ENCODE measurements around the gene TCF12. TPM values are rescaled to one million over a fixed set of nuclear protein-coding genes. Genes with fewer than 3 reads are reported as not detected.

The TCF12 gene
- total and polyA plus RNA-seq, 2 of the 8 experiments (the other 6 are each of a cell fraction or from before 2014, with no cell fraction given), result 85.8 to 101 TPM

DNA sequence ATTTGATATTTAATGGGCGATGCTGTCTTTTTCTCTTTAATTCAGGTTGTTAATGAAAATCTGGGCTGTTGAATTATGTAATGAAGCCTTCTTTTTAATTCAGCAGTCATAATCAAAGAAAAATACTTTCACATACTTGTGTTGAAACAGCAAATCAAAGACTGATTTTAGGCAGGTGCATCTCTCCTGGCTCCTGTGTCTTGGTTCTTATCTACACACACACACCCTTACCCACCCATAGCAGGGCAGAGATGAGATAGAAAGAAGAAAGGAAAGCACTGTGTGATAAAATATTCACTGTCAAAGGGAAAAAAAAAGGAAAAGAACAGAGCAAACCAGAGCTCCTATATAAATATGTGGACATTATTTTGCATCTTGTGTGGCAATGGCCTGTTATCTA is 327.3 kb downstream of the TCF12 start:
- Histone ChIP-seq H3K4ac (replicated peaks; ENCODE audit: insufficient read length, low read depth, low read length) (no peak overlapping the region), H3K4me3 (ENCODE audit: extremely low read depth in 1 of 4, insufficient read depth in 2 of 4, low read depth in 3 of 4, low read length in 4 of 4) (no peak overlapping the region), H4K5ac (ENCODE audit: insufficient read length, low read depth, low read length) (no peak overlapping the region), H3K9me3 (ENCODE audit: insufficient read depth in 2 of 2, low read depth in 1 of 2, low read length in 1 of 2) (no peaks in the 10 kb centered on the region), H4K8ac (ENCODE audit: extremely low read depth, insufficient read depth, low read length) (no peak overlapping the region), H4K91ac (replicated peaks; ENCODE audit: insufficient read length, low read length) (no peak overlapping the region), H2BK20ac (ENCODE audit: low read length) (no peak overlapping the region), H3K18ac (ENCODE audit: extremely low read depth, low read length) (no peak overlapping the region), H3K79me2 (ENCODE audit: control insufficient read depth in 1 of 2, insufficient read depth in 2 of 2, low read length in 2 of 2) (no peaks in the 10 kb centered on the region), H2BK5ac (ENCODE audit: low read depth, low read length) (no peak overlapping the region), H3K9ac (replicated peaks in 1 of 4; ENCODE audit: extremely low read depth in 1 of 4, low read depth in 3 of 4, low read length in 3 of 4) (no peak overlapping the region), H2BK12ac (ENCODE audit: low read depth, low read length) (no peak overlapping the region), H2BK15ac (ENCODE audit: low read length) (no peak overlapping the region), H3K27ac (ENCODE audit: low read depth, low read length) (no peak overlapping the region), H3K23me2 (ENCODE audit: low read depth, low read length) (no peaks in the 10 kb centered on the region; the same call in 1 of the 2 replicates), H3K27me3 (replicated peaks in 1 of 4; ENCODE audit: control insufficient read depth in 3 of 4, extremely low read depth in 1 of 4, insufficient read depth in 3 of 4, low read length in 3 of 4) (no peaks in the 10 kb centered on the region), H3K79me1 (ENCODE audit: low read depth, low read length) (no peaks in the 10 kb centered on the region), H3K14ac (ENCODE audit: insufficient read length) (no peak overlapping the region), H3K4me2 (ENCODE audit: insufficient read depth in 1 of 2, low read depth in 2 of 2, low read length in 2 of 2) (no peak overlapping the region), H3K36me3 (ENCODE audit: control insufficient read depth in 2 of 4, insufficient read depth in 4 of 4, low read length in 3 of 4) (peaks cover 0 to 32% (median 8%) of the 10 kb centered on the region in 4 experiments; a peak in 5 of 8 replicates), H3K23ac (ENCODE audit: insufficient read length) (no peak overlapping the region), H2BK120ac (replicated peaks; ENCODE audit: low read depth, low read length) (no peak overlapping the region), H2AFZ (ENCODE audit: low read length) (no peak overlapping the region), H2AK5ac (ENCODE audit: low read depth, low read length) (no peak overlapping the region), H3K4me1 (replicated peaks in 1 of 4; ENCODE audit: control insufficient read depth in 3 of 4, insufficient read depth in 4 of 4, low read length in 3 of 4) (no peaks in the 10 kb centered on the region), H3K56ac (replicated peaks; ENCODE audit: insufficient read length, low read depth, low read length) (no peak overlapping the region), H4K20me1 (replicated peaks in 1 of 2; ENCODE audit: control insufficient read depth in 1 of 2, insufficient read depth in 2 of 2, low read length in 2 of 2) (no peaks in the 10 kb centered on the region)
- CTCF ChIA-PET (ENCODE audit: partially characterized antibody), result interaction anchor here (0.6 to 1.3 kb wide), 4 partner anchors 48 to 107 kb away, joined by 3 to 5 read pairs (median 4); no protein-coding TSS in a partner anchor
- 95% methylated on average over 1 of the region's 1 CpG; no CpG with 5 or more reads in 1 of the 2 experiments for WGBS, 2 experiments (ENCODE audit: extremely low coverage in 1 of 2, insufficient coverage in 1 of 2, insufficient read length in 1 of 2, insufficient replicate concordance in 2 of 2, low coverage in 1 of 2, low lambda C conversion rate in 2 of 2, missing lambda C conversion rate in 1 of 2)
- POLR2A ChIA-PET (ENCODE audit: partially characterized antibody), result no interaction called here
- DNase-seq (ENCODE audit: low read depth in 1 of 2, low spot score in 2 of 2) (no peak), FAIRE-seq (no peak)
- TF ChIP-seq RAD21 (IDR thresholded peaks at IDR 0.05 in 1 of 2, conservative IDR thresholded peaks at IDR 0.05 in 1 of 2; ENCODE audit: low read depth in 2 of 2, low read length in 2 of 2), result no peak
